ENCODE data around the gene ASPN. TPM values are rescaled to one million over a fixed set of nuclear protein-coding genes. Genes with fewer than 3 reads are reported as not detected.

ASPN gene
- total RNA-seq, 4 donors from 2014 or later = 3.3 to 18.4 (median 5.5) TPM

- Histone ChIP-seq H3K9me3 (no peaks in the 10 kb centered on the region), H3K4me1 (peaks cover 0 to 46% (median 9%) of the 10 kb centered on the region in 4 donors), H3K27ac (no peak overlapping the region), H3K36me3 (no peaks in the 10 kb centered on the region), H3K27me3 (no peaks in the 10 kb centered on the region), H3K4me3 (no peak overlapping the region)
- WGBS, 2 donors = 53 to 60% methylated on average over 5 of the region's 5 CpGs
- no peak for DNase-seq (ENCODE audit: low spot score in 2 of 2)
- TF ChIP-seq, protein P1, sequence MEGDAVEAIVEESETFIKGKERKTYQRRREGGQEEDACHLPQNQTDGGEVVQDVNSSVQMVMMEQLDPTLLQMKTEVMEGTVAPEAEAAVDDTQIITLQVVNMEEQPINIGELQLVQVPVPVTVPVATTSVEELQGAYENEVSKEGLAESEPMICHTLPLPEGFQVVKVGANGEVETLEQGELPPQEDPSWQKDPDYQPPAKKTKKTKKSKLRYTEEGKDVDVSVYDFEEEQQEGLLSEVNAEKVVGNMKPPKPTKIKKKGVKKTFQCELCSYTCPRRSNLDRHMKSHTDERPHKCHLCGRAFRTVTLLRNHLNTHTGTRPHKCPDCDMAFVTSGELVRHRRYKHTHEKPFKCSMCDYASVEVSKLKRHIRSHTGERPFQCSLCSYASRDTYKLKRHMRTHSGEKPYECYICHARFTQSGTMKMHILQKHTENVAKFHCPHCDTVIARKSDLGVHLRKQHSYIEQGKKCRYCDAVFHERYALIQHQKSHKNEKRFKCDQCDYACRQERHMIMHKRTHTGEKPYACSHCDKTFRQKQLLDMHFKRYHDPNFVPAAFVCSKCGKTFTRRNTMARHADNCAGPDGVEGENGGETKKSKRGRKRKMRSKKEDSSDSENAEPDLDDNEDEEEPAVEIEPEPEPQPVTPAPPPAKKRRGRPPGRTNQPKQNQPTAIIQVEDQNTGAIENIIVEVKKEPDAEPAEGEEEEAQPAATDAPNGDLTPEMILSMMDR (IDR thresholded peaks at IDR 0.05) = no peak
- TF ChIP-seq POLR2A (IDR thresholded peaks at IDR 0.05) (no peak), EP300 (IDR thresholded peaks at IDR 0.05) (no peak)
Observed at GRCh38 chr9:92483627-92484545, 1.6 kb upstream of the ASPN start.

DNA sequence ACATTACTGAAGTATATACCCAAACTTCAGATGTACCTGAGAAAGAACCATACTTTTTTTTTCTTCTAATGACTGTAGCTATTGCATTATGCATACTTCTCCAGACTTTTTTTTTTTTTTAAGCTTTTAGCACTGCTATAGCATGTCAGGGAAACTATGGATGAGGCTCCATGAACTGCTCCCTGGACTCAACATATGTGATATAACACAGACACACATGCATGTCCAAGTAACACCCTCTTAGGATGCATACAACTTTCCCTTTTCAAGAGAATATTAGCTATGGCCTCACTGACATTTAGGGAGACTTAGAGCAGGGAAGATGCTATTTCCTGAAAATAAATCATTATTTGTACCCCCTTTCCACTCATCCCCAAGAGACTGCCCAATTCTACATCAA is 499 bp upstream of the ASPN start:
- TF ChIP-seq, protein P1 (IDR thresholded peaks at IDR 0.05) = no peak
- TF ChIP-seq EP300 (IDR thresholded peaks at IDR 0.05) = no peak
- no peak for TF ChIP-seq POLR2A (IDR thresholded peaks at IDR 0.05)
- no peak overlapping the region for H3K4me3 ChIP-seq
- H3K4me1 ChIP-seq = peaks cover 0 to 37% (median 6%) of the 10 kb centered on the region in 4 donors
- H3K9me3 ChIP-seq = no peaks in the 10 kb centered on the region
- DNase-seq (ENCODE audit: low spot score in 2 of 2) = no peak
- H3K27ac ChIP-seq = no peak overlapping the region
- no peaks in the 10 kb centered on the region for H3K27me3 ChIP-seq
- H3K36me3 ChIP-seq = no peaks in the 10 kb centered on the region

- 48 to 56% methylated on average over 2 of the region's 2 CpGs for WGBS, 2 donors
- H3K9me3 ChIP-seq = no peaks in the 10 kb centered on the region
- DNase-seq (ENCODE audit: low spot score in 2 of 2) = no peak
- TF ChIP-seq POLR2A (IDR thresholded peaks at IDR 0.05) (no peak), EP300 (IDR thresholded peaks at IDR 0.05) (no peak)
- H3K4me1 ChIP-seq = peaks cover 0 to 35% (median 6%) of the 10 kb centered on the region in 4 donors
- H3K27ac ChIP-seq = peak overlapping the region in 2 of 4 donors; percentile 61 to 70
- H3K36me3 ChIP-seq = no peaks in the 10 kb centered on the region
- H3K27me3 ChIP-seq = no peaks in the 10 kb centered on the region
- peak overlapping the region in 1 of 4 donors; percentile 16 for H3K4me3 ChIP-seq
Observed at GRCh38 chr9:92480986-92481633, 1.2 kb downstream of the ASPN start.

GRCh38 chr9:92480291-92480771 is 2.0 kb downstream of the ASPN start:
- Histone ChIP-seq H3K4me1 (peaks cover 0 to 35% (median 6%) of the 10 kb centered on the region in 4 donors), H3K36me3 (no peaks in the 10 kb centered on the region), H3K27ac (peak overlapping the region in 3 of 4 donors; percentile 17 to 70 (median 61)), H3K9me3 (no peaks in the 10 kb centered on the region), H3K27me3 (no peaks in the 10 kb centered on the region), H3K4me3 (peak overlapping the region in 1 of 4 donors; percentile 16)
- WGBS, 2 donors = 50 to 63% methylated on average over 2 of the region's 2 CpGs
- no peak for DNase-seq (ENCODE audit: low spot score in 2 of 2)
- TF ChIP-seq POLR2A (IDR thresholded peaks at IDR 0.05) = no peak
- TF ChIP-seq EP300 (IDR thresholded peaks at IDR 0.05) = no peak

DNA sequence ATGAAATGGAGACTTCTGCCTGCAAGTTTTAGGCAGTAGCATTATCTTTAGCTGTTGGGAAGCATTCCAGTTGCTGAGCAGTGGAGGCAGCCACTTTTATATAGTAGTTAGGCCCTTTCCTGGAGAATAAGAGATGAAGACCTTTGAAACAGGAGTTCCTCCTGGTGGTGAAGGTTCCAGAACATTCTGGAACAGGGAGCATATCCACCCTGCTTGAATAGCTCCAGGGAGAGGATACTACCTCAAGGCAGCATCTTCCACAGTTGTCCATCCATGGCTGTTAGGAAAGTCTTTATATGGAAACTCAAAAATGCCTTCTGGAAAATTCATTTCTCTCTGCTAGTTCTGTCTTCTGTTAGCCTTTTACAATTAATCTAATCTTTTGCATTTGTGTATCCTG is 3.0 kb downstream of the ASPN start:
- Histone ChIP-seq H3K4me3 (no peak overlapping the region), H3K27me3 (no peaks in the 10 kb centered on the region), H3K9me3 (no peaks in the 10 kb centered on the region), H3K36me3 (no peaks in the 10 kb centered on the region), H3K27ac (peak overlapping the region in 2 of 4 donors; percentile 61 to 70), H3K4me1 (peaks cover 0 to 35% (median 6%) of the 10 kb centered on the region in 4 donors)
- DNase-seq (ENCODE audit: low spot score in 2 of 2) = no peak
- TF ChIP-seq EP300 (IDR thresholded peaks at IDR 0.05) = no peak
- TF ChIP-seq, protein P1 (IDR thresholded peaks at IDR 0.05) = no peak
- no peak for TF ChIP-seq POLR2A (IDR thresholded peaks at IDR 0.05)

GRCh38 chr9:92478783-92479182 is 3.5 kb downstream of the ASPN start:
- peak overlapping the region in 2 of 4 donors; percentile 61 to 70 for H3K27ac ChIP-seq
- H3K36me3 ChIP-seq = no peaks in the 10 kb centered on the region
- peaks cover 0 to 31% (median 6%) of the 10 kb centered on the region in 4 donors for H3K4me1 ChIP-seq
- DNase-seq (ENCODE audit: low spot score in 2 of 2) = no peak
- no peaks in the 10 kb centered on the region for H3K9me3 ChIP-seq
- TF ChIP-seq POLR2A (IDR thresholded peaks at IDR 0.05) (no peak), EP300 (IDR thresholded peaks at IDR 0.05) (no peak)
- TF ChIP-seq, protein P1 (IDR thresholded peaks at IDR 0.05) = no peak
- 78 to 94% methylated on average over 7 of the region's 7 CpGs for WGBS, 2 donors
- no peak overlapping the region for H3K4me3 ChIP-seq
- H3K27me3 ChIP-seq = no peaks in the 10 kb centered on the region
